ENCODE measurements around the gene PTCD2.

Gene PTCD2

GRCh38 chr5:72319976-72320752, at the start of gene PTCD2, which contains the start of gene MRPS27:
Gene PTCD2, plus strand, starts transcription at chr5:72320373. Its CDS starts 10 bp downstream, at chr5:72320383.
Gene MRPS27, minus strand, starts transcription at chr5:72320240. Its CDS starts 19 bp downstream, at chr5:72320221.
- DNase-seq (ENCODE audit: low read depth), result peak; percentile 66

GRCh38 chr5:72271702-72272101, 48.5 kb upstream of the PTCD2 start:
- DNase-seq (ENCODE audit: low read depth), result no peak

GRCh38 chr5:72272398-72272797, 47.8 kb upstream of the PTCD2 start:
- no peak for DNase-seq (ENCODE audit: low read depth)

GRCh38 chr5:72273547-72273946, 46.6 kb upstream of the PTCD2 start:
- no peak for DNase-seq (ENCODE audit: low read depth)

- DNase-seq (ENCODE audit: low read depth), result no peak
Measured at GRCh38 chr5:72276219-72276752, 43.9 kb upstream of the PTCD2 start.

GRCh38 chr5:72280581-72281069, 39.5 kb upstream of the PTCD2 start:
- DNase-seq (ENCODE audit: low read depth), result no peak

- no peak for DNase-seq (ENCODE audit: low read depth)
Measured at GRCh38 chr5:72281430-72281763, 38.8 kb upstream of the PTCD2 start.

- no peak for DNase-seq (ENCODE audit: low read depth)
Measured at GRCh38 chr5:72281764-72282499, 38.2 kb upstream of the PTCD2 start.

- no peak for DNase-seq (ENCODE audit: low read depth)
Measured at GRCh38 chr5:72282878-72283277, 37.3 kb upstream of the PTCD2 start.

- DNase-seq (ENCODE audit: low read depth), result no peak
Measured at GRCh38 chr5:72283358-72283757, 36.8 kb upstream of the PTCD2 start.

- no peak for DNase-seq (ENCODE audit: low read depth)
Measured at GRCh38 chr5:72284559-72285423, 35.4 kb upstream of the PTCD2 start.

- no peak for DNase-seq (ENCODE audit: low read depth)
Measured at GRCh38 chr5:72285424-72285821, 34.8 kb upstream of the PTCD2 start.

GRCh38 chr5:72286798-72287197, 33.4 kb upstream of the PTCD2 start:
- DNase-seq (ENCODE audit: low read depth), result no peak

- DNase-seq (ENCODE audit: low read depth), result no peak
Measured at GRCh38 chr5:72288924-72289323, 31.2 kb upstream of the PTCD2 start.

GRCh38 chr5:72290356-72291133, 29.6 kb upstream of the PTCD2 start:
- DNase-seq (ENCODE audit: low read depth), result no peak

GRCh38 chr5:72291601-72292000, 28.6 kb upstream of the PTCD2 start:
- DNase-seq (ENCODE audit: low read depth), result no peak

- DNase-seq (ENCODE audit: low read depth), result no peak
Measured at GRCh38 chr5:72292411-72292810, 27.8 kb upstream of the PTCD2 start.

GRCh38 chr5:72293495-72294055, 26.6 kb upstream of the PTCD2 start:
- DNase-seq (ENCODE audit: low read depth), result no peak

- no peak for DNase-seq (ENCODE audit: low read depth)
Measured at GRCh38 chr5:72294473-72294872, 25.7 kb upstream of the PTCD2 start.

- DNase-seq (ENCODE audit: low read depth), result no peak
Measured at GRCh38 chr5:72295539-72295938, 24.6 kb upstream of the PTCD2 start.

- no peak for DNase-seq (ENCODE audit: low read depth)
Measured at GRCh38 chr5:72296256-72296655, 23.9 kb upstream of the PTCD2 start.

All from stimulated activated CD8-positive, alpha-beta memory T cell treated with anti-CD3 and anti-CD28 coated beads, Interleukin-15, amount 100 ng/mL, for 24 hours (primary cell).